WTC11 (cell line): ENCODE measurements around the gene THAP2. TPM values are rescaled to one million over a fixed set of nuclear protein-coding genes. Genes with fewer than 3 reads are reported as not detected.
"Not testable (repeated sequence)": the region's sequence is repeated elsewhere in the genome, so short reads cannot be mapped to it uniquely, and the experiment has no call there.

Experiments
- ATAC-seq: fragments of 200-7000 bp; cut with Tn5 transposase; 2 replicates; pipeline ENCODE4 v1.10.0; 2021; ENCODE audit warnings: mild to moderate bottlenecking, moderate library complexity
- CTCF ChIA-PET: fragments of 300-600 bp; sonication (Branson Sonifier 250); formaldehyde crosslinking; loops from one replicate; lab custom pipeline; 2021; ENCODE audit warnings: antibody characterized with exemption; lab: Charles Lee
- POLR2A ChIA-PET: fragments of 350-600 bp; sonication (Branson Sonifier 250); formaldehyde crosslinking; loops from one replicate; lab custom pipeline; 2021; ENCODE audit warnings: antibody characterized with exemption; lab: Charles Lee
- DNase-seq: peaks from one replicate; pipeline ENCODE4 v3.0.0; 2021; ENCODE audit warnings: low spot score
- H3K27ac Mint-ChIP-seq: 2 replicates; pipeline ENCODE4 v1.8.0; 2021; ENCODE audit warnings: mixed read lengths
- H3K27me3 Mint-ChIP-seq: 2 replicates; pipeline ENCODE4 v1.8.0; 2021; ENCODE audit warnings: low read depth, mild to moderate bottlenecking, moderate library complexity, mixed read lengths
- H3K36me3 Mint-ChIP-seq: 2 replicates; pipeline ENCODE4 v1.8.0; 2021; ENCODE audit warnings: mixed read lengths
- H3K4me1 Mint-ChIP-seq: 2 replicates; pipeline ENCODE4 v1.8.0; 2022; ENCODE audit warnings: mixed read lengths
- H3K4me3 Mint-ChIP-seq: 2 replicates; pipeline ENCODE4 v1.8.0; 2021; ENCODE audit warnings: mild to moderate bottlenecking, moderate library complexity, mixed read lengths
- H3K9me3 Mint-ChIP-seq: 2 replicates; pipeline ENCODE4 v1.8.0; 2021; ENCODE audit warnings: mixed read lengths
- AR ChIP-seq: fragments of 250-450 bp; sonication (Bioruptor Pico); IDR thresholded peaks from 2 replicates; pipeline ENCODE4 v1.9.0; 2021; ENCODE audit warnings: mild to moderate bottlenecking
- CTCF ChIP-seq: fragments of 200-600 bp; IDR thresholded peaks from 2 replicates; pipeline ENCODE4 v1.8.0; 2022; ENCODE audit warnings: antibody characterized with exemption
- EMX1 ChIP-seq: fragments of 250-450 bp; sonication (Bioruptor Pico); IDR thresholded peaks from 2 replicates; pipeline ENCODE4 v1.8.0; 2021; ENCODE audit warnings: mild to moderate bottlenecking
- ESRRA ChIP-seq: sonication (generic); formaldehyde crosslinking; IDR thresholded peaks from 2 replicates; pipeline ENCODE4 v1.8.1; 2022; ENCODE audit warnings: mild to moderate bottlenecking, missing genetic modification reagents, borderline replicate concordance
- GTF2I ChIP-seq: fragments of 250-450 bp; sonication (Bioruptor Pico); conservative IDR thresholded peaks from 2 replicates; pipeline ENCODE4 v1.4.0; 2021; ENCODE audit warnings: mild to moderate bottlenecking
- HMGA2 ChIP-seq: fragments of 250-450 bp; sonication (Bioruptor Pico); IDR thresholded peaks from 2 replicates; pipeline ENCODE4 v1.4.0; 2021; ENCODE audit warnings: mild to moderate bottlenecking, moderate library complexity
- MAX ChIP-seq: sonication (generic); formaldehyde crosslinking; IDR thresholded peaks from 2 replicates; pipeline ENCODE4 v1.8.0; 2022; ENCODE audit warnings: mild to moderate bottlenecking, missing genetic modification reagents
- MYBL2 ChIP-seq: sonication (generic); formaldehyde crosslinking; IDR thresholded peaks from 2 replicates; pipeline ENCODE4 v1.8.1; 2023; ENCODE audit warnings: mild to moderate bottlenecking, moderate library complexity, missing genetic modification reagents
- NFE2L1 ChIP-seq: sonication (generic); formaldehyde crosslinking; IDR thresholded peaks from 2 replicates; pipeline ENCODE4 v1.8.1; 2023; ENCODE audit warnings: missing genetic modification reagents
- NR3C1 ChIP-seq: sonication (generic); formaldehyde crosslinking; conservative IDR thresholded peaks from 2 replicates; pipeline ENCODE4 v1.8.1; 2023; ENCODE audit warnings: low read depth, mild to moderate bottlenecking, missing genetic modification reagents
- OVOL2 ChIP-seq: fragments of 250-450 bp; sonication (Bioruptor Pico); IDR thresholded peaks from 2 replicates; pipeline ENCODE4 v1.9.0; 2021; ENCODE audit warnings: mild to moderate bottlenecking, borderline replicate concordance
- SMAD3 ChIP-seq: sonication (generic); formaldehyde crosslinking; IDR thresholded peaks from 2 replicates; pipeline ENCODE4 v1.8.0; 2022; ENCODE audit warnings: missing genetic modification reagents, mild to moderate bottlenecking, borderline replicate concordance
- SMAD4 ChIP-seq: sonication (generic); formaldehyde crosslinking; IDR thresholded peaks from 2 replicates; pipeline ENCODE4 v1.8.0; 2022; ENCODE audit warnings: mild to moderate bottlenecking, missing genetic modification reagents
- ZBTB21 ChIP-seq: sonication (generic); formaldehyde crosslinking; IDR thresholded peaks from 2 replicates; pipeline ENCODE4 v1.8.1; 2023; ENCODE audit warnings: mild to moderate bottlenecking, missing genetic modification reagents, borderline replicate concordance
- ZNF423 ChIP-seq: fragments of 250-450 bp; sonication (Bioruptor Pico); IDR thresholded peaks from 2 replicates; pipeline ENCODE4 v2.1.2; 2022; ENCODE audit warnings: mild to moderate bottlenecking, moderate library complexity
- total RNA-seq: library from RNA; stranded (reverse); gene quantifications from 3 replicates; pipeline ENCODE4 v1.2.3, GENCODE V29; 2021
- TF ChIP-seq, protein P1 (sequence below): fragments of 250-450 bp; sonication (Bioruptor Pico); IDR thresholded peaks from 2 replicates; pipeline ENCODE4 v1.9.0; 2021; ENCODE audit warnings: moderate library complexity, mild to moderate bottlenecking, inconsistent platforms, borderline replicate concordance
- TF ChIP-seq, protein P2 (sequence below): sonication (generic); formaldehyde crosslinking; IDR thresholded peaks from 2 replicates; pipeline ENCODE4 v1.8.1; 2022; ENCODE audit warnings: missing genetic modification reagents, borderline replicate concordance
- TF ChIP-seq, protein P3 (sequence below): sonication (generic); formaldehyde crosslinking; conservative IDR thresholded peaks from 2 replicates; pipeline ENCODE4 v1.8.1; 2022; ENCODE audit warnings: mild to moderate bottlenecking, missing genetic modification reagents

THAP2 gene
- total RNA-seq, 1 experiment from 2014 or later: 6.4 TPM

DNA sequence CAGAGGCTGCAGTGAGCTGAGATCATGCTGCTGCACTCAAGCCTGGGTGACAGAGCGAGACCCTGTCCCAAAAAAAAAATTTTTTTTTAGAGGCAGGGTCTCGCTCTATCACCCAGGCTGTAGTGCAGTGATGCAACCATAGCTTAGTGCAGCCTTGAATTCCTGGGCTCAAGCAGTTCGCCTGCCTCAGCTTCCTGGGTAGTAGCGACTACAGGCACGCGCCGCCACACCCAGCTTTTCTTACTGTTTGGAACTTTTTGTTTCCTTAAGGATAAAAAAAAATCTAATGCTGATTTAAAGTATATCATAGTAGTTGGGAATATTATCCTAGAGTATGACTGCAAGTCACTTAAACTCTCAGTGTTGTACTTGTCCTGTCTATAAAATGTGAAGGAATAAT, 29.0 kb downstream of the THAP2 start:
- DNase-seq: no peak
- H3K4me1 Mint-ChIP-seq: peaks cover 6% of the 10 kb centered on the region
- peaks cover 5% of the 10 kb centered on the region for H3K36me3 Mint-ChIP-seq
- H3K9me3 Mint-ChIP-seq: no peaks in the 10 kb centered on the region
- no peak for TF ChIP-seq ZBTB21 (CRISPR knock-in tag)
- no peak for TF ChIP-seq SMAD4 (CRISPR knock-in tag)
- no peak for TF ChIP-seq OVOL2 (CRISPR knock-in tag)
- no peak for TF ChIP-seq HMGA2
- no peak for TF ChIP-seq ESRRA (CRISPR knock-in tag)
- no peak for TF ChIP-seq CTCF
- TF ChIP-seq MYBL2 (CRISPR knock-in tag): no peak
- TF ChIP-seq, protein P1, sequence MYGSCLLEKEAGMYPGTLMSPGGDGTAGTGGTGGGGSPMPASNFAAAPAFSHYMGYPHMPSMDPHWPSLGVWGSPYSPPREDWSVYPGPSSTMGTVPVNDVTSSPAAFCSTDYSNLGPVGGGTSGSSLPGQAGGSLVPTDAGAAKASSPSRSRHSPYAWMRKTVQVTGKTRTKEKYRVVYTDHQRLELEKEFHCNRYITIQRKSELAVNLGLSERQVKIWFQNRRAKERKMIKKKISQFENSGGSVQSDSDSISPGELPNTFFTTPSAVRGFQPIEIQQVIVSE (CRISPR knock-in tag): no peak
- TF ChIP-seq EMX1 (CRISPR knock-in tag): no peak
- TF ChIP-seq, protein P2, sequence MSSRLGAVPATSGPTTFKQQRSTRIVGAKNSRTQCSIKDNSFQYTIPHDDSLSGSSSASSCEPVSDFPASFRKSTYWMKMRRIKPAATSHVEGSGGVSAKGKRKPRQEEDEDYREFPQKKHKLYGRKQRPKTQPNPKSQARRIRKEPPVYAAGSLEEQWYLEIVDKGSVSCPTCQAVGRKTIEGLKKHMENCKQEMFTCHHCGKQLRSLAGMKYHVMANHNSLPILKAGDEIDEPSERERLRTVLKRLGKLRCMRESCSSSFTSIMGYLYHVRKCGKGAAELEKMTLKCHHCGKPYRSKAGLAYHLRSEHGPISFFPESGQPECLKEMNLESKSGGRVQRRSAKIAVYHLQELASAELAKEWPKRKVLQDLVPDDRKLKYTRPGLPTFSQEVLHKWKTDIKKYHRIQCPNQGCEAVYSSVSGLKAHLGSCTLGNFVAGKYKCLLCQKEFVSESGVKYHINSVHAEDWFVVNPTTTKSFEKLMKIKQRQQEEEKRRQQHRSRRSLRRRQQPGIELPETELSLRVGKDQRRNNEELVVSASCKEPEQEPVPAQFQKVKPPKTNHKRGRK: no peak
- TF ChIP-seq SMAD3 (CRISPR knock-in tag): no peak
- TF ChIP-seq NFE2L1 (CRISPR knock-in tag): no peak
- TF ChIP-seq AR (CRISPR knock-in tag): no peak
- TF ChIP-seq, protein P3, sequence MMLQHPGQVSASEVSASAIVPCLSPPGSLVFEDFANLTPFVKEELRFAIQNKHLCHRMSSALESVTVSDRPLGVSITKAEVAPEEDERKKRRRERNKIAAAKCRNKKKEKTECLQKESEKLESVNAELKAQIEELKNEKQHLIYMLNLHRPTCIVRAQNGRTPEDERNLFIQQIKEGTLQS (CRISPR knock-in tag): no peak
- no peak for TF ChIP-seq MAX (CRISPR knock-in tag)
- no peak for TF ChIP-seq NR3C1
- TF ChIP-seq ZNF423 (CRISPR knock-in tag): no peak
- TF ChIP-seq GTF2I (CRISPR knock-in tag): no peak
- TF ChIP-seq, all 79 proteins: peak for 0
- Mint-ChIP-seq H3K27me3 (no peaks in the 10 kb centered on the region), H3K4me3 (no peak overlapping the region), H3K27ac (no peak overlapping the region)
- ChIA-PET CTCF (no interaction called here), POLR2A (no interaction called here)
- ATAC-seq: no peak

DNA sequence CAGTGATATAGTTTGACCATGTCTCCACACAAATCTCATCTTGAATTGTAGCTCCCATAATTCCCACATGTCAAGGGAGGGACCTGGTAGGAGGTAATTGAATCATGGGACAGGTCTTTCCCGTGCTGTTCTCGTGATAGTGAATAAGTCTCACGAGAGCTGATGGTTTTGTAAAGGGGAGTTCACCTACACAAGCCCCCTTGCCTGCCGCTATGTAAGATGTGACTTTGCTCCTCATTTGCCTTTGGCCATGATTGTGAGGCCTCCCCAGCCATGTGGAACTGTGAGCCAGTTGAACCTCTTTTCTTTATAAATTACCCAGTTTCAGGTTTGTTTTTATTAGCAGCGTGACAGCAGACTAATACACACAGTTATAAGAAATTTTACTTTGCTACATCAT, 29.6 kb downstream of the THAP2 start:
- 0 out of 2 replicates have a peak overlapping the region, but pooled peaks have one; percentile 46 for H3K27ac Mint-ChIP-seq
- H3K36me3 Mint-ChIP-seq, H3K27me3 Mint-ChIP-seq, DNase-seq, CTCF ChIA-PET, H3K4me1 Mint-ChIP-seq, POLR2A ChIA-PET, H3K4me3 Mint-ChIP-seq, H3K9me3 Mint-ChIP-seq, ATAC-seq: not testable (repeated sequence)
